Measurements from ENCODE around the gene HOXC9.

DNA sequence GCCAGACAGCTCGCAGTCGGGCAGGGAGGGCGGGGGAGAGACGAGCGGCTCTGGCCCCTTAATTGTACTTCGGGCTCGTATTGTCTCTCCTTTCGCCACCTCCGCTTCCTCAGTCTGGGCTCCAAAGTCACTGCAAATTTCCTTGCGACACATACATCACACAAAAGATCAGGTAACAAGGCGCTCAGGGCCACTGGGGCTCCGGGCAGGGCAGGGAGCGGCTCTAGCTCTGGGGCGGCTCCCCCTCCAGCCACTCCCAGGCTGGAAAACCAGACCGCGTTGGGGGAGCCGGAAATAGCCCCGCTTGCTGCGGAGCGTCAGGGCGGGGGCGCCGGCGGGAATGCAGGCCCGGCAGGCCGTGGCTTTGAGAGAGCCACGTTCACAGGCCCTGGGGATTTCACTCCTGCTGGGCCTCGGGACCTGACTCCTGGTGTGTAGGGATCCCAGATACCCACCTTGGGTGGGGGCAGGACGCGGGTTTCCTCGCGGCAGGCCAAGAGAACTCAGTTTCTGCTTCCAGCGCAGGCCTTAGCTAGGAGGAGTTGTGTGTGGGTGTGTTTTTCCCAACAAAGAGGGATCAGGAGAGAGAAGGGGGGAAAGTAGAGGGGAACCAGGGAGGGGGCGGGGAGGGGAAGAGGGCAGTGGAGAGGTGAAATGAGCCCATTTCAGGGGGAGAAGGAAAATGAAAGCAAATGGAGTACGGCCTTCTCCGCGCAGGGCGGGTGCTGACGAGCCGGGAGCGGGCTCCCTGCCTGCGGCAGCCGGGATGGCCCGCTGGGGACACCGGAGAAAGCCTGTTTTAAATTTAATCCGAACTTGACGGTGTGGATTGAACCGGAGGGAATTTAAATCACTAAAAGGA is 4.4 kb upstream of the HOXC9 start:
- TF ChIP-seq, protein P1, sequence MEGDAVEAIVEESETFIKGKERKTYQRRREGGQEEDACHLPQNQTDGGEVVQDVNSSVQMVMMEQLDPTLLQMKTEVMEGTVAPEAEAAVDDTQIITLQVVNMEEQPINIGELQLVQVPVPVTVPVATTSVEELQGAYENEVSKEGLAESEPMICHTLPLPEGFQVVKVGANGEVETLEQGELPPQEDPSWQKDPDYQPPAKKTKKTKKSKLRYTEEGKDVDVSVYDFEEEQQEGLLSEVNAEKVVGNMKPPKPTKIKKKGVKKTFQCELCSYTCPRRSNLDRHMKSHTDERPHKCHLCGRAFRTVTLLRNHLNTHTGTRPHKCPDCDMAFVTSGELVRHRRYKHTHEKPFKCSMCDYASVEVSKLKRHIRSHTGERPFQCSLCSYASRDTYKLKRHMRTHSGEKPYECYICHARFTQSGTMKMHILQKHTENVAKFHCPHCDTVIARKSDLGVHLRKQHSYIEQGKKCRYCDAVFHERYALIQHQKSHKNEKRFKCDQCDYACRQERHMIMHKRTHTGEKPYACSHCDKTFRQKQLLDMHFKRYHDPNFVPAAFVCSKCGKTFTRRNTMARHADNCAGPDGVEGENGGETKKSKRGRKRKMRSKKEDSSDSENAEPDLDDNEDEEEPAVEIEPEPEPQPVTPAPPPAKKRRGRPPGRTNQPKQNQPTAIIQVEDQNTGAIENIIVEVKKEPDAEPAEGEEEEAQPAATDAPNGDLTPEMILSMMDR (IDR thresholded peaks at IDR 0.05), result no peak
- TF ChIP-seq POLR2A (IDR thresholded peaks at IDR 0.05), result no peak
